ENCODE data around the gene SDCCAG8. TPM values are rescaled to one million over a fixed set of nuclear protein-coding genes. Genes with fewer than 3 reads are reported as not detected.

Gene SDCCAG8
- total RNA-seq, 1 donor = 42.7 TPM

DNA sequence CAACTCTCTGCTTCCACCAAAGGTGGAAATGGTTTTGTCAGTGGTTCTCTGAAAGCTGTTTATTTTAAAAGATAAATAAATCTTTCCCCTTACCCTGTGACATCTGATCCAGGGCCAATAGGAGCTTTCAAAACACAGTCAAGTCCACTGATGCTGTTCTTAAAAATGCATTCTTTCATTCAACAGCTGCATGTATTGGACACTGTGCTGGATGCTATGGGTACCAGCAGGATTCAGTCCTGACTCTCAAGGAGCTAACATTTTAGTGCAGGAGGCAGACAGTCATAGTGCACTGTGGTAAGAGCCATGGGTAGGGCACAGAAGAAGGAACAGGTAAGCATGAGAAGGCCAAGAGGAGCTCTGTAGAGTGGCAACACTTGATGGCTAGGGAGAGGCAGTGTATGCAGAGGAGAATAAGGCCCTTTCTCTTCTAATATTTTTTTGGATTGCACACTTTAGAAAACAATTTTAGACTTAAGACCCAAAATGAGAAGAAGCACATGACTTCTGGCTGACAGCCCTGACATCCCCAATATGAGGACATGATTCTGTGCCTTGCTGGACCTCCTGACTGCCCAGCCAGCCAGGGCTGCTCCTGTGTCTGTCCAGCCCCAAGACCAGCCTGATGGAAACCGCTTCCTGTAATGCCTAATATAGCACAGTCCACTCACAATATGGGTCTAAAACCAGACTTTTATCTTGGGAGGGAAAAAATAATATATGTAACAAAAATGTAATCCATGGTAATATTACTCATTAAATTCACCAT lies 207.3 kb downstream of the SDCCAG8 start:
- no peak overlapping the region for H2AFZ ChIP-seq (ENCODE audit: low read length)
- H3K4me2 ChIP-seq (ENCODE audit: insufficient read depth, low read length) = no peak overlapping the region
- no peaks in the 10 kb centered on the region for H3K27me3 ChIP-seq (ENCODE audit: insufficient read depth, low read length)
- TF ChIP-seq, protein P1, sequence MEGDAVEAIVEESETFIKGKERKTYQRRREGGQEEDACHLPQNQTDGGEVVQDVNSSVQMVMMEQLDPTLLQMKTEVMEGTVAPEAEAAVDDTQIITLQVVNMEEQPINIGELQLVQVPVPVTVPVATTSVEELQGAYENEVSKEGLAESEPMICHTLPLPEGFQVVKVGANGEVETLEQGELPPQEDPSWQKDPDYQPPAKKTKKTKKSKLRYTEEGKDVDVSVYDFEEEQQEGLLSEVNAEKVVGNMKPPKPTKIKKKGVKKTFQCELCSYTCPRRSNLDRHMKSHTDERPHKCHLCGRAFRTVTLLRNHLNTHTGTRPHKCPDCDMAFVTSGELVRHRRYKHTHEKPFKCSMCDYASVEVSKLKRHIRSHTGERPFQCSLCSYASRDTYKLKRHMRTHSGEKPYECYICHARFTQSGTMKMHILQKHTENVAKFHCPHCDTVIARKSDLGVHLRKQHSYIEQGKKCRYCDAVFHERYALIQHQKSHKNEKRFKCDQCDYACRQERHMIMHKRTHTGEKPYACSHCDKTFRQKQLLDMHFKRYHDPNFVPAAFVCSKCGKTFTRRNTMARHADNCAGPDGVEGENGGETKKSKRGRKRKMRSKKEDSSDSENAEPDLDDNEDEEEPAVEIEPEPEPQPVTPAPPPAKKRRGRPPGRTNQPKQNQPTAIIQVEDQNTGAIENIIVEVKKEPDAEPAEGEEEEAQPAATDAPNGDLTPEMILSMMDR (IDR thresholded peaks at IDR 0.05; ENCODE audit: extremely low read depth, low read depth, low read length) = no peak
- no peak for DNase-seq (ENCODE audit: insufficient read length, low spot score, missing footprints)
- no peak overlapping the region for H3K27ac ChIP-seq (ENCODE audit: low read depth, low read length)
- no peaks in the 10 kb centered on the region for H4K20me1 ChIP-seq (ENCODE audit: insufficient read depth, low read length)
- peaks cover 14% of the 10 kb centered on the region for H3K36me3 ChIP-seq (ENCODE audit: insufficient read depth, low read length)
- no peaks in the 10 kb centered on the region for H3K79me2 ChIP-seq (ENCODE audit: insufficient read depth, low read length)
- H3K4me3 ChIP-seq (ENCODE audit: insufficient read depth, low read length) = no peak overlapping the region
- H3K4me1 ChIP-seq (ENCODE audit: insufficient read depth, low read length) = no peaks in the 10 kb centered on the region
- H3K9me3 ChIP-seq (ENCODE audit: low read depth, low read length) = no peaks in the 10 kb centered on the region

DNA sequence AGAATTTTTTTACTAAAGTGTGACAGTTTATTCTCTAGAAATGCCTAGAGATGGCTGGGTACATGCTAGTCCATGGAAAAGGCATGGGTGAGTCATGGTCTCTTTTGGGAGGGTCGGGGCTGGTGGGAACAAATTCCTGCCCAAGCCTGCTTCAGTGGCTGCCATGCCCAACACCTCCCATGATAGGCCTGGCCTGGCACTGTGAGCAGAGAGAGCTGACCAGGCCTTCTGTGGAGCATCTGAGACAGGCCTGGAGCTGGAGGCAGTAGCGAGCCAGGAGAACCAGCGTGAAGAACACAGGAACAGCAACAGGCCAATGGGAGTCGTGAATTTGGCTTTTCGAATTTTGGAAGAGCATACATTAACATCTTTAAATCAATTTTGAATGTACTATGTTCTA lies 209.2 kb downstream of the SDCCAG8 start:
- TF ChIP-seq, protein P1 (IDR thresholded peaks at IDR 0.05; ENCODE audit: extremely low read depth, low read depth, low read length) = no peak
- Histone ChIP-seq H3K4me1 (ENCODE audit: insufficient read depth, low read length) (no peaks in the 10 kb centered on the region), H3K4me2 (ENCODE audit: insufficient read depth, low read length) (no peak overlapping the region), H3K27me3 (ENCODE audit: insufficient read depth, low read length) (no peaks in the 10 kb centered on the region), H3K4me3 (ENCODE audit: insufficient read depth, low read length) (no peak overlapping the region), H3K79me2 (ENCODE audit: insufficient read depth, low read length) (no peaks in the 10 kb centered on the region), H4K20me1 (ENCODE audit: insufficient read depth, low read length) (no peaks in the 10 kb centered on the region), H2AFZ (ENCODE audit: low read length) (no peak overlapping the region), H3K36me3 (ENCODE audit: insufficient read depth, low read length) (peaks cover 14% of the 10 kb centered on the region), H3K27ac (ENCODE audit: low read depth, low read length) (no peak overlapping the region), H3K9me3 (ENCODE audit: low read depth, low read length) (no peaks in the 10 kb centered on the region)
- DNase-seq (ENCODE audit: insufficient read length, low spot score, missing footprints) = no peak

DNA sequence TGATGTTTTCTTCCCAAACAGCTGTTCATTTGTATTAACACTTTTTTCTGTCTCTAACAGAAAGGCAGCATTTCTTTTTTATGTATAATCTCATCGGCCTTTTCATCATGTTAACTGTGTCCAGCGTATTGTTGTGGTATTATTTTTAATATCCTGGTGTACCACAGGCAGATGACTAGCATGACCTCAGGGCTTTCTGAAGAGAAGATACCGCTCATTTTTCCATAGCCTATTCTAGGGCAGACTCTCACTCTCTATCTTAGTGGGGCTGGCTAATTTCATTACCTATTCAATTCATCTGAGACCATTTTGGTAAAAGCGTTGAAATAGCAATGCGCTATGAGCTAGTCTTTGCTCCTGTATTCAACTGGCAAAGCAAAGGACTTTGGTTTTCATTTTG lies 209.9 kb downstream of the SDCCAG8 start:
- no peaks in the 10 kb centered on the region for H4K20me1 ChIP-seq (ENCODE audit: insufficient read depth, low read length)
- peaks cover 13% of the 10 kb centered on the region for H3K36me3 ChIP-seq (ENCODE audit: insufficient read depth, low read length)
- no peak overlapping the region for H2AFZ ChIP-seq (ENCODE audit: low read length)
- TF ChIP-seq, protein P1 (IDR thresholded peaks at IDR 0.05; ENCODE audit: extremely low read depth, low read depth, low read length) = no peak
- H3K27me3 ChIP-seq (ENCODE audit: insufficient read depth, low read length) = no peaks in the 10 kb centered on the region
- no peaks in the 10 kb centered on the region for H3K4me1 ChIP-seq (ENCODE audit: insufficient read depth, low read length)
- H3K9me3 ChIP-seq (ENCODE audit: low read depth, low read length) = no peaks in the 10 kb centered on the region
- no peak overlapping the region for H3K4me3 ChIP-seq (ENCODE audit: insufficient read depth, low read length)
- H3K79me2 ChIP-seq (ENCODE audit: insufficient read depth, low read length) = no peaks in the 10 kb centered on the region
- H3K4me2 ChIP-seq (ENCODE audit: insufficient read depth, low read length) = no peak overlapping the region
- DNase-seq (ENCODE audit: insufficient read length, low spot score, missing footprints) = no peak
- H3K27ac ChIP-seq (ENCODE audit: low read depth, low read length) = no peak overlapping the region

DNA sequence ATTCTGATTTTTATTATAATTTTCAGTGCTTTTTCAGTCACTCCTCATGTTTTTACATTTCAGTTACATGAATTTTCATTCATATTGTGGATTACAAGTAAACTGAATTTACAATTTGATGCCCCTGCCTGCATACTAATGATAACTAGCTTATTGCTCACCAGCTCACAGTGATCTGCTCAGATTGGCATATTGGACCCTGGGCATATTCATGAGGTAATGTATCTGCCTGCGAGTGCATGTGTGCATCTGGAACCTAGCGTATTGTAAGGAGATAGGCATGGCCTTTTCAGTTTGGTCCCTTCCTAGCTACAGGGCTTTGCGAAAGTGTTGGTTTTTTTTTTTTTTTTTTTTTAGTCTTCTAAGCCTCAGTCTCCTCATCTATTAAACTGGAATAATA lies 213.7 kb downstream of the SDCCAG8 start:
- no peaks in the 10 kb centered on the region for H4K20me1 ChIP-seq (ENCODE audit: insufficient read depth, low read length)
- no peaks in the 10 kb centered on the region for H3K79me2 ChIP-seq (ENCODE audit: insufficient read depth, low read length)
- H3K4me1 ChIP-seq (ENCODE audit: insufficient read depth, low read length) = peaks cover 12% of the 10 kb centered on the region
- DNase-seq (ENCODE audit: insufficient read length, low spot score, missing footprints) = no peak
- H3K4me2 ChIP-seq (ENCODE audit: insufficient read depth, low read length) = no peak overlapping the region
- no peaks in the 10 kb centered on the region for H3K9me3 ChIP-seq (ENCODE audit: low read depth, low read length)
- H3K4me3 ChIP-seq (ENCODE audit: insufficient read depth, low read length) = no peak overlapping the region
- no peaks in the 10 kb centered on the region for H3K27me3 ChIP-seq (ENCODE audit: insufficient read depth, low read length)
- no peak overlapping the region for H3K27ac ChIP-seq (ENCODE audit: low read depth, low read length)
- H3K36me3 ChIP-seq (ENCODE audit: insufficient read depth, low read length) = no peaks in the 10 kb centered on the region
- TF ChIP-seq, protein P1 (IDR thresholded peaks at IDR 0.05; ENCODE audit: extremely low read depth, low read depth, low read length) = no peak
- no peak overlapping the region for H2AFZ ChIP-seq (ENCODE audit: low read length)
